ENCODE measurements around the gene RCOR3.
"Not testable (repeated sequence)": the region's sequence is repeated elsewhere in the genome, so short reads cannot be mapped to it uniquely, and the experiment has no call there.

RCOR3 gene

GRCh38 chr1:211260141-211261107 lies 1.3 kb downstream of the RCOR3 start:
- peak; percentile 44 for DNase-seq (ENCODE audit: low read depth)

GRCh38 chr1:211261229-211261628 lies 2.1 kb downstream of the RCOR3 start:
- DNase-seq (ENCODE audit: low read depth): no peak

GRCh38 chr1:211263022-211263421 lies 3.9 kb downstream of the RCOR3 start:
- not testable (repeated sequence) for DNase-seq (ENCODE audit: low read depth)

- DNase-seq (ENCODE audit: low read depth): no peak
Observed at GRCh38 chr1:211267204-211267857, 8.2 kb downstream of the RCOR3 start.

- DNase-seq (ENCODE audit: low read depth): no peak
Observed at GRCh38 chr1:211279340-211279739, 20.2 kb downstream of the RCOR3 start.

- no peak for DNase-seq (ENCODE audit: low read depth)
Observed at GRCh38 chr1:211280910-211281309, 21.7 kb downstream of the RCOR3 start.

GRCh38 chr1:211281320-211282022 lies 22.3 kb downstream of the RCOR3 start:
- no peak for DNase-seq (ENCODE audit: low read depth)

GRCh38 chr1:211282023-211282373 lies 22.8 kb downstream of the RCOR3 start:
- DNase-seq (ENCODE audit: low read depth): no peak

- DNase-seq (ENCODE audit: low read depth): no peak
Observed at GRCh38 chr1:211285196-211285595, 26.0 kb downstream of the RCOR3 start.

- no peak for DNase-seq (ENCODE audit: low read depth)
Observed at GRCh38 chr1:211287218-211287617, 28.1 kb downstream of the RCOR3 start.

- no peak for DNase-seq (ENCODE audit: low read depth)
Observed at GRCh38 chr1:211292411-211292810, 33.2 kb downstream of the RCOR3 start.

GRCh38 chr1:211296396-211296795 lies 37.2 kb downstream of the RCOR3 start:
- no peak for DNase-seq (ENCODE audit: low read depth)

GRCh38 chr1:211305044-211305443 lies 45.9 kb downstream of the RCOR3 start:
- DNase-seq (ENCODE audit: low read depth): no peak

GRCh38 chr1:211309617-211310016 lies 50.5 kb downstream of the RCOR3 start:
- DNase-seq (ENCODE audit: low read depth): no peak

- DNase-seq (ENCODE audit: low read depth): no peak
Observed at GRCh38 chr1:211313392-211313791, 54.2 kb downstream of the RCOR3 start.

- no peak for DNase-seq (ENCODE audit: low read depth)
Observed at GRCh38 chr1:211318576-211319280, 59.6 kb downstream of the RCOR3 start.

- no peak for DNase-seq (ENCODE audit: low read depth)
Observed at GRCh38 chr1:211319892-211320291, 60.7 kb downstream of the RCOR3 start.

GRCh38 chr1:211320980-211321379 lies 61.8 kb downstream of the RCOR3 start:
- no peak for DNase-seq (ENCODE audit: low read depth)

GRCh38 chr1:211321646-211322045 lies 62.5 kb downstream of the RCOR3 start:
- not testable (repeated sequence) for DNase-seq (ENCODE audit: low read depth)

- peak; percentile 50 for DNase-seq (ENCODE audit: low read depth)
Observed at GRCh38 chr1:211323156-211324063, 64.2 kb downstream of the RCOR3 start.

All from activated T-cell treated with anti-CD3 and anti-CD28 coated beads for 1 hour (primary cell).